ENCODE results near the gene UNC119.

UNC119 gene

GRCh38 chr17:28519236-28519635 lies 33.2 kb downstream of the UNC119 start:
- 89% methylated on average over 4 to 5 of the region's 5 CpGs for WGBS, 2 experiments (ENCODE audit: insufficient coverage in 2 of 2)

GRCh38 chr17:28518578-28518977 lies 33.8 kb downstream of the UNC119 start:
- Histone ChIP-seq H3K4me1 (ENCODE audit: control insufficient read depth, insufficient read depth, low read length, poor library complexity, severe bottlenecking) (no peaks in the 10 kb centered on the region), H3K4me3 (ENCODE audit: extremely low read depth, insufficient read depth, low read length, poor library complexity, severe bottlenecking) (no peak overlapping the region), H3K27ac (ENCODE audit: low read depth, low read length, severe bottlenecking) (no peak overlapping the region), H3K36me3 (ENCODE audit: control insufficient read depth, insufficient read depth, low read length) (no peaks in the 10 kb centered on the region), H3K9me3 (ENCODE audit: control insufficient read depth, low read length) (peaks cover 4% of the 10 kb centered on the region)
- 83% methylated on average over 4 of the region's 7 CpGs for WGBS, 2 experiments (ENCODE audit: insufficient coverage in 2 of 2)

More at GRCh38 chr17:28519236-28519635, 33.2 kb downstream of the UNC119 start:
- Histone ChIP-seq H3K36me3 (ENCODE audit: control insufficient read depth, insufficient read depth, low read length) (no peaks in the 10 kb centered on the region), H3K27ac (ENCODE audit: low read depth, low read length, severe bottlenecking) (no peak overlapping the region), H3K4me3 (ENCODE audit: extremely low read depth, insufficient read depth, low read length, poor library complexity, severe bottlenecking) (no peak overlapping the region), H3K4me1 (ENCODE audit: control insufficient read depth, insufficient read depth, low read length, poor library complexity, severe bottlenecking) (no peaks in the 10 kb centered on the region), H3K9me3 (ENCODE audit: control insufficient read depth, low read length) (peaks cover 4% of the 10 kb centered on the region)

GRCh38 chr17:28518132-28518531 lies 34.3 kb downstream of the UNC119 start:
- H3K4me1 ChIP-seq (ENCODE audit: control insufficient read depth, insufficient read depth, low read length, poor library complexity, severe bottlenecking): no peaks in the 10 kb centered on the region
- H3K27ac ChIP-seq (ENCODE audit: low read depth, low read length, severe bottlenecking): no peak overlapping the region
- 89 to 96% methylated on average over 4 of the region's 6 CpGs for WGBS, 2 experiments (ENCODE audit: insufficient coverage in 2 of 2)
- H3K4me3 ChIP-seq (ENCODE audit: extremely low read depth, insufficient read depth, low read length, poor library complexity, severe bottlenecking): no peak overlapping the region
- H3K36me3 ChIP-seq (ENCODE audit: control insufficient read depth, insufficient read depth, low read length): no peaks in the 10 kb centered on the region
- H3K9me3 ChIP-seq (ENCODE audit: control insufficient read depth, low read length): peaks cover 4% of the 10 kb centered on the region

GRCh38 chr17:28515518-28515917 lies 36.9 kb downstream of the UNC119 start:
- Histone ChIP-seq H3K27ac (ENCODE audit: low read depth, low read length, severe bottlenecking) (no peak overlapping the region), H3K4me1 (ENCODE audit: control insufficient read depth, insufficient read depth, low read length, poor library complexity, severe bottlenecking) (no peaks in the 10 kb centered on the region), H3K36me3 (ENCODE audit: control insufficient read depth, insufficient read depth, low read length) (no peaks in the 10 kb centered on the region), H3K4me3 (ENCODE audit: extremely low read depth, insufficient read depth, low read length, poor library complexity, severe bottlenecking) (no peak overlapping the region), H3K9me3 (ENCODE audit: control insufficient read depth, low read length) (peaks cover 4% of the 10 kb centered on the region)
- 88 to 100% methylated on average over 1 of the region's 1 CpG for whole genome bisulfite sequencing, 2 experiments (ENCODE audit: insufficient coverage in 2 of 2)

GRCh38 chr17:28514561-28515002 lies 37.8 kb downstream of the UNC119 start:
- Histone ChIP-seq H3K36me3 (ENCODE audit: control insufficient read depth, insufficient read depth, low read length) (no peaks in the 10 kb centered on the region), H3K9me3 (ENCODE audit: control insufficient read depth, low read length) (peaks cover 4% of the 10 kb centered on the region), H3K4me1 (ENCODE audit: control insufficient read depth, insufficient read depth, low read length, poor library complexity, severe bottlenecking) (no peaks in the 10 kb centered on the region), H3K27ac (ENCODE audit: low read depth, low read length, severe bottlenecking) (no peak overlapping the region), H3K4me3 (ENCODE audit: extremely low read depth, insufficient read depth, low read length, poor library complexity, severe bottlenecking) (no peak overlapping the region)
- WGBS, 2 experiments (ENCODE audit: insufficient coverage in 2 of 2): 86 to 88% methylated on average over 8 to 9 of the region's 16 CpGs

GRCh38 chr17:28513476-28513875 lies 38.9 kb downstream of the UNC119 start:
- Histone ChIP-seq H3K4me1 (ENCODE audit: control insufficient read depth, insufficient read depth, low read length, poor library complexity, severe bottlenecking) (no peaks in the 10 kb centered on the region), H3K36me3 (ENCODE audit: control insufficient read depth, insufficient read depth, low read length) (no peaks in the 10 kb centered on the region)
- 77 to 80% methylated on average over 6 to 7 of the region's 7 CpGs for WGBS, 2 experiments (ENCODE audit: insufficient coverage in 2 of 2)

GRCh38 chr17:28511858-28512461 lies 40.5 kb downstream of the UNC119 start:
- WGBS, 2 experiments (ENCODE audit: insufficient coverage in 2 of 2): 75 to 100% methylated on average over 1 of the region's 3 CpGs
- Histone ChIP-seq H3K27ac (ENCODE audit: low read depth, low read length, severe bottlenecking) (no peak overlapping the region), H3K36me3 (ENCODE audit: control insufficient read depth, insufficient read depth, low read length) (no peaks in the 10 kb centered on the region), H3K9me3 (ENCODE audit: control insufficient read depth, low read length) (peaks cover 4% of the 10 kb centered on the region), H3K4me3 (ENCODE audit: extremely low read depth, insufficient read depth, low read length, poor library complexity, severe bottlenecking) (no peak overlapping the region), H3K4me1 (ENCODE audit: control insufficient read depth, insufficient read depth, low read length, poor library complexity, severe bottlenecking) (no peaks in the 10 kb centered on the region)

More at GRCh38 chr17:28513476-28513875, 38.9 kb downstream of the UNC119 start:
- no peak overlapping the region for H3K4me3 ChIP-seq (ENCODE audit: extremely low read depth, insufficient read depth, low read length, poor library complexity, severe bottlenecking)
- no peak overlapping the region for H3K27ac ChIP-seq (ENCODE audit: low read depth, low read length, severe bottlenecking)
- peaks cover 4% of the 10 kb centered on the region for H3K9me3 ChIP-seq (ENCODE audit: control insufficient read depth, low read length)

- 72 to 88% methylated on average over 5 to 7 of the region's 7 CpGs for WGBS, 2 experiments (ENCODE audit: insufficient coverage in 2 of 2)
- Histone ChIP-seq H3K4me3 (ENCODE audit: extremely low read depth, insufficient read depth, low read length, poor library complexity, severe bottlenecking) (no peak overlapping the region), H3K36me3 (ENCODE audit: control insufficient read depth, insufficient read depth, low read length) (no peaks in the 10 kb centered on the region), H3K27ac (ENCODE audit: low read depth, low read length, severe bottlenecking) (no peak overlapping the region), H3K4me1 (ENCODE audit: control insufficient read depth, insufficient read depth, low read length, poor library complexity, severe bottlenecking) (no peaks in the 10 kb centered on the region), H3K9me3 (ENCODE audit: control insufficient read depth, low read length) (no peaks in the 10 kb centered on the region)
These were observed 42.6 kb downstream of the UNC119 start for GRCh38 chr17:28509789-28510188.

- H3K36me3 ChIP-seq (ENCODE audit: control insufficient read depth, insufficient read depth, low read length): no peaks in the 10 kb centered on the region
- H3K9me3 ChIP-seq (ENCODE audit: control insufficient read depth, low read length): no peaks in the 10 kb centered on the region
- no peak overlapping the region for H3K27ac ChIP-seq (ENCODE audit: low read depth, low read length, severe bottlenecking)
- H3K4me3 ChIP-seq (ENCODE audit: extremely low read depth, insufficient read depth, low read length, poor library complexity, severe bottlenecking): no peak overlapping the region
- 80 to 87% methylated on average over 8 to 10 of the region's 11 CpGs for WGBS, 2 experiments (ENCODE audit: insufficient coverage in 2 of 2)
- H3K4me1 ChIP-seq (ENCODE audit: control insufficient read depth, insufficient read depth, low read length, poor library complexity, severe bottlenecking): no peaks in the 10 kb centered on the region
These were observed 44.2 kb downstream of the UNC119 start for GRCh38 chr17:28508211-28508724.

- H3K4me3 ChIP-seq (ENCODE audit: extremely low read depth, insufficient read depth, low read length, poor library complexity, severe bottlenecking): no peak overlapping the region
- H3K9me3 ChIP-seq (ENCODE audit: control insufficient read depth, low read length): no peaks in the 10 kb centered on the region
- no peak overlapping the region for H3K27ac ChIP-seq (ENCODE audit: low read depth, low read length, severe bottlenecking)
- H3K4me1 ChIP-seq (ENCODE audit: control insufficient read depth, insufficient read depth, low read length, poor library complexity, severe bottlenecking): no peaks in the 10 kb centered on the region
- 84 to 86% methylated on average over 18 to 21 of the region's 24 CpGs for WGBS, 2 experiments (ENCODE audit: insufficient coverage in 2 of 2)
- H3K36me3 ChIP-seq (ENCODE audit: control insufficient read depth, insufficient read depth, low read length): no peaks in the 10 kb centered on the region
These were observed 44.7 kb downstream of the UNC119 start for GRCh38 chr17:28507567-28508203.

All from mesodermal cell (in vitro differentiated cells).